GM19043 (cell line): Measurements from ENCODE around the gene ZMYND8.
"Not testable (repeated sequence)": the region's sequence is repeated elsewhere in the genome, so short reads cannot be mapped to it uniquely, and the experiment has no call there.

Experiments used
- ATAC-seq: cut with Tn5 transposase; IDR thresholded peaks from one replicate; pipeline ENCODE4 v1.9.1; 2021; ENCODE audit warnings: low read depth; ENCODE audit not compliant: unreplicated experiment

ZMYND8 gene

DNA sequence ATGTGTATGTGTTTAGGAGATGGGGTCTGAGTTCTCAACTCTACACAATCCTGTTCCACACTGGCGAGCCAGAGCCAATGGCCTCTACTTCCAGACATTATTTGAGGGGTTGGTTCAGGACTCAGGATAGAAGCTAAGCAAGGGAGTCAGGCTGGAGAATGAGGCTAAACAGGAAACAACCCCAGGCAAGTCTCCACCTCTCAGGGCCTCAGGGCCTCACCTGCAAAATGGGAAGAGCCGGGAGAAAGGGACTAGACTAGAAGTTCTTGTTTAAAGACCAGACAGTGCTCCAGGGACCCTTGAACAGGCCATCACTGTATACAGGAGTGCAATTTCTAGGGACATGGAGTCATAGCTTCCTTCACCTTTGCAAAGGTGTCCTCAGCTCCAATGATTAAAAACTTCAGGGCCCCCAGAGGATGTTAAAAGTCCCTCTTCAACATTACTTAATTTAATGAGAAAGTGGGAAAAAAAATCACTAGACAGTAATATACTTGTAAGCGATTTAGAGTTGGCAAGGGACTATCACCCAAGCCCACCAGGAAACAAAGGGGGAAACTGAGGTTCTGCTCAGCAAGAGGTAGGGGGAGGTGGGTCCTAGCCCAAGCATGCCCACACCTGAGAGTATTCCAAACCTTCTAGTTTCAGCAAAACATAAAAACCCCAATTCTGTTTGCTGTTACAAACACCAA, 41.7 kb downstream of the ZMYND8 start:
- no peak for ATAC-seq

- no peak for ATAC-seq
Observed at GRCh38 chr20:47311967-47312681, 44.4 kb downstream of the ZMYND8 start.

DNA sequence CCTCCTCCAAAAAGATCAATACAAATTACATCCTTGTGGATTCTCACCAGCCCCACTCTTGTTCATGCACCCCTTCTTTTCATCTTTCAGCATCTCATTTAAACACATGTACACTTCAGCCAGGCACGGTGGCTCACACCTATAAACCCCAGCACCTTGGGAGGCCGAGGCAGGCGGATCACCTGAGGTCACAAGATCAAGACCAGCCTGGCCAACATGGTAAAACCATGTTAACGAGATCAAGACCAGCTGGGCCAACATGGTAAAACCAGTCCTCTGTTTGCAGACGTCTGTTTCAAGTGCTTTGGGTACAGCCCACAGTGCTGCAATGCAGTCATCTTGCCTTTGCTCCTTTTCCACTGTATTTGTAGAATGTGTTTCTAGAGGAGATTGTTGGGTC, 45.3 kb downstream of the ZMYND8 start:
- no peak for ATAC-seq

GRCh38 chr20:47310729-47311128, 45.8 kb downstream of the ZMYND8 start:
- no peak for ATAC-seq

DNA sequence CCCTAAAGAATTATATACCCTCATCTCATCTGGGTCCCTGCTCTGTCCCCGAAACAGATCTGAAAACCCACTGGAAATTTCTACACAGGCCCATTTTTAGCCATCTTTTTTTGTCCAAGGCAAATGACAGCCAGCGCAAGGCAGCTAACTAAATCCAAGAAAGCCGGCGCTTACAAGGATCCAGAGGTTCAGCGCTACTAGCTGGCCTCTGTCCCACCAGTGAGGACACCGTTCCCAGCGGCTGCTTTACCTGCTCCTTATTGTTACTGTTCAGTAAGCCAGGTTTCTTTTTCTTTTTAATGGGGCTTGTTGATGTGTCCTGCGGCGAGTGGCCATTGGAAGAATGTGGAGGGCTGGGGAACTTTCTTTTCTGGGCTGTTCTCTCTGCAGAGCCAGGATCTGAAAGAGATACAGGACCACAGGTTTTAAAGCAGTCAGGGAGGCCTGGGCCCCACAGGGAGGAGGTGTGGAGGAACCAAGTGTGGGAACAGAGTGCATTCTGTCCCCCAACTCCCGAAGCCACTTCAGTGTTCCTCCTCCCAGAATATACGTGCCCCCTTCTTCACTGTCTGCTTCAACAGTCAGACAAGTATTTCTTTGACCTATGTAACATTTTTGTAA, 46.6 kb downstream of the ZMYND8 start:
- ATAC-seq: no peak

DNA sequence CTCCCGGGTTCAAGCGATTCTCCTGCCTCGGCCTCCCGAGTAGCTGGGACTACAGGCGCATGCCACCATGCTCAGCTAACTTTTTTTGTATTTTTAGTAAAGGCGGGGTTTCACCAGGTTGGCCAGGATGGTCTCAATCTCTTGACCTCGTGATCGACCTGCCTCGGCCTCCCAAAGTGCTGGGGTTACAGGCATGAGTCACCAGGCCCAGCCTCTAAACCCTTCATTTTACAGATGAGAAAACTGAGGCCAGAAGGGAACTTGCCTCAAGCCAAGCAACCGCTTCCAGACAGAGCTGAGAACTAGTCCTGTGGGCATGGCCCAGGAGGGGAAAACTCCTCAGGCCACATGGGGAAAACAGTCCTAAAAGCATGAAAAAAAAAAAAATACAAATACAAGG, 47.1 kb downstream of the ZMYND8 start:
- ATAC-seq: no peak

DNA sequence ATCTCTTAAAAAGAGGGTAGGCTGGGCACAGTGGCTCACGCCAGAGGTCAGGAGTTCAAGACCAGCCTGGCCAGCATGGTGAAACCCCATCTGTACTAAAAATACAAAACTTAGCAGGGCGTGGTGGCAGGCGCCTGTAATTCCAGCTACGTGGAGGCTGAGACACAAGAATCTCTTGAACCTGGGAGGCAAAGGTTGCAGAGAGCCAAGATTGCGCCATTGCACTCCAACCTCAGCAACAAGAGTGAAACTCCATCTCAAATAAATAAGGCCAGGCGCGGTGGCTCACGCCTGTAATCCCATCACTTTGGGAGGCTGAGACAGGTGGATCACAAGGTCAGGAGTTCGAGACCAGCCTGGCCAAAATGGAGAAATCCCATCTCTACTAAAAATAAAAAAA, 48.9 kb downstream of the ZMYND8 start:
- not testable (repeated sequence) for ATAC-seq

DNA sequence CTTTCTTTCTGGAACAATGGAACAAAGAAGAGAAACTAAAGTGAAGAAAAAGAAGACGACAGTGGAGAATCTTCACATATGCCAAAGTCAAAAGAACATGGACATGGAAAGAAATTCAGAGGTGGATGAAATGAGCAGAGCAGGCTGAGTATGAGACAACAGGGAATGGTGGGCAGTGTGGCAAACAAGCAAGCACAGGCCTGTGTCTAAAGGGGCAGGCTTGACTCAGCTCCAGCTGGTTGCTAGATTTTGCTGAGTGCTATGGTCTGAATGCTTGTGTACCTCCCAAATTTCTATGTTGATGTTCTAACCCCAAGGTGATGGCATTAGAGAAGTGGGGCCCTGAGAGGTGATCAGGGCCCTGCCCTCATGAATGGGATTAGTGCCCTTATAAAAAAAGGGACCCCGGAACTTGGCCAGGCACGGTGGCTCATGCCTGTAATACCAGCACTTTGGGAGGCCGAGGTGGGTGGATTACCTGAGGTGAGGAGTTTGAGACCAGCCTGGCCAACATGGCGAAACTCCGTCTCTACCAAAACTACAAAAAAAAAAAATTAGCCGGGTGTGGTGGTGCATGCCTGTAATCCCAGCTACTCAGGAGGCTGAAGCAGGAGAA, 49.6 kb downstream of the ZMYND8 start:
- ATAC-seq: no peak

- no peak for ATAC-seq
Observed at GRCh38 chr20:47306095-47306494, 50.4 kb downstream of the ZMYND8 start.

DNA sequence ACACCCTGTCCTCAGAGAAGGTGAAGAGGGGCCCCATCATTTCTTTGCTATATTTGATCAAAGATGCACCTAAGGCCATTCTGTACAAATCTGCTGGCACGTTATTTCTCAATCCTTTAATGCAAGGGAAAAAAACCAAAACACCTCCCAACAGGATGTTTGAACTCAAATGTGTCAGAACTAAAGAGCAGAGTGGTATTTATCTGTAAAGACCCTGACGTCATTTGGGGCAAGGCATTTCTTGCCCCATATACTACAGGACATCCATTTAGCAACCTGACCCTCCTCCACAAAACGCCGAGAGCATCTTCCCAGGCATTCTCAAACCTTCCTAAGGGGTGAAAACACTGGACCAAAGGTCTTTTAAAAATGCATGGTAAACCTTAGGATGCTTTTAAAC, 50.8 kb downstream of the ZMYND8 start:
- ATAC-seq: no peak

DNA sequence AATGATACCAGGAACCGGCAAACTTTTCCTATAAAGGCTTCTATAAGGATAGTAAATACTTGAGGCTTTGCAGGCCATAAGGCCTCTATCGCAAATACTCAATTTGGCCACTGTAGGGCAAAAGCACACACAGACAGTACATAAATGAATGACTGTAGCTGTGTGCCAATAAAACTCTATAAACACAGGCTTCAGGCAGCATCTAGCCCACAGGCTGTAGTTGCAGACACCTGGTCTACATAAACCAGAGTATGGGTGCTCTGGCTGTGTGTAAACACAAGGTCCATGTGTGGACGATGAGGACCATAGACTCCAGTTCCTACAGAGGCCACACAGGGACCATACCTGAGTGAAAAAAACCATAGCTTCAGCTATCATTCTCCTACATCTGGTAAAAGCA, 52.2 kb downstream of the ZMYND8 start:
- ATAC-seq: no peak

- no peak for ATAC-seq
Observed at GRCh38 chr20:47303736-47304135, 52.8 kb downstream of the ZMYND8 start.

GRCh38 chr20:47300071-47300470, 56.4 kb downstream of the ZMYND8 start:
- ATAC-seq: no peak

DNA sequence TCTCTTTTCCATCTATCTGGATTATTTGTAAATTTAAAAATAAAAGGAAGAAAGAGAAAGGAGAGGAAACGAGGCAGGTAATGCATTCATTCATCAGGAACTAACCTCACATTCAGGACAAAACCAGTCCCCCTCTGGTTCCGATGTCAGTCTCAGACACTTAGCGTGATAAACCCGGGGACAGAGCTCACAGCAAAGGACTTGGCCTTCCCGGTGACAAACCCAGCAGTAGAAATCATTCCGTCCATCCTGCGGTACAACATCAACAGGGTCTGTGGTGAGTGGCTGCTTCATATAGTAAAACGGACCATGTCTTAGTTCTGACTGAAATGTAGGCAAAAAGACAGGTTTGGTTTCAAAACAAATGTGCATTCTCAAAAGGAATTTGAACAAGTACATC, 57.9 kb downstream of the ZMYND8 start:
- ATAC-seq: no peak

- no peak for ATAC-seq
Observed at GRCh38 chr20:47297746-47298145, 58.8 kb downstream of the ZMYND8 start.

DNA sequence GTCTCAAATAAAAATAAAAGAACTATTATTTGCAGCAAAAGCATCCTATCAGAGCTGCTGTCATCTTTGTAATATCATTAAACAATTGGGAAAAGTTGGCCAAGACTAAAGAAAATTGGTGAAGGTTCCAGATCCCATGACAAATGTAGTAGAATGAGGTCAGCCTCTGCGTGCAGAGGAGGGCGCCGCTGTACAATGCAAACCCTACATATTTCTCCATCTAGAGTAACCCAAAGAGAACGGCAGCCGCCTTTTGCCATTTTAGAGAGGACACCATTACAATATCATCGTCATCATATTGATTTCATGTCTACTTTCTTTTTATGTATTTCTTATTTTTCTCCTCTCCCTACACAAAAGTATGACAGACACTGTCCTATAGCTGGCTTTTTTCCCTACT, 59.5 kb downstream of the ZMYND8 start:
- ATAC-seq: no peak

GRCh38 chr20:47295921-47296426, 60.5 kb downstream of the ZMYND8 start:
- ATAC-seq: no peak

GRCh38 chr20:47295129-47295813, 61.2 kb downstream of the ZMYND8 start:
- ATAC-seq: no peak

DNA sequence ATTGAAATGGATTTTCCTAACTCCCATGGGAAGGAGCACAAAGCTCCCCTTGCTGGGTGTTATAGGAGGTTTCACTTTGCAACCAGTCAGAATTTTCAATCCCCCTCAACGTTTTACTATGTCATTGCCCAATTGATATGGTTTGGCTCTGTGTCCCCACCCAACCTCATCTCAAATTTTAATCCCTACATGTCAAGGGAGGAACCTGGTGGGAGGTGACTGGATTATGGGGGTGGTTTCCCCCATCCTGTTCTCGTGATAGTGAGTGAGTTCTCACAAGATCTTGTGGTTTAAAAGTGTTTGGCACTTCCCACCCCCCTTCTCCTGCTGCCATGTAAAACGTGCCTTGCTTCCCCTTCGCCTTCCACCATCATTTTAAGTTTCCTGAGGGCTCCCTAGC, 62.9 kb downstream of the ZMYND8 start:
- no peak for ATAC-seq

- no peak for ATAC-seq
Observed at GRCh38 chr20:47292581-47292980, 63.9 kb downstream of the ZMYND8 start.
